ENCODE results near the gene IFT52. TPM values are rescaled to one million over a fixed set of nuclear protein-coding genes. Genes with fewer than 3 reads are reported as not detected.

Gene IFT52
- total and polyA plus RNA-seq, 2 of the 8 experiments (the other 6 are each of a cell fraction or from before 2014, with no cell fraction given) = 35.6 to 40.4 TPM

DNA sequence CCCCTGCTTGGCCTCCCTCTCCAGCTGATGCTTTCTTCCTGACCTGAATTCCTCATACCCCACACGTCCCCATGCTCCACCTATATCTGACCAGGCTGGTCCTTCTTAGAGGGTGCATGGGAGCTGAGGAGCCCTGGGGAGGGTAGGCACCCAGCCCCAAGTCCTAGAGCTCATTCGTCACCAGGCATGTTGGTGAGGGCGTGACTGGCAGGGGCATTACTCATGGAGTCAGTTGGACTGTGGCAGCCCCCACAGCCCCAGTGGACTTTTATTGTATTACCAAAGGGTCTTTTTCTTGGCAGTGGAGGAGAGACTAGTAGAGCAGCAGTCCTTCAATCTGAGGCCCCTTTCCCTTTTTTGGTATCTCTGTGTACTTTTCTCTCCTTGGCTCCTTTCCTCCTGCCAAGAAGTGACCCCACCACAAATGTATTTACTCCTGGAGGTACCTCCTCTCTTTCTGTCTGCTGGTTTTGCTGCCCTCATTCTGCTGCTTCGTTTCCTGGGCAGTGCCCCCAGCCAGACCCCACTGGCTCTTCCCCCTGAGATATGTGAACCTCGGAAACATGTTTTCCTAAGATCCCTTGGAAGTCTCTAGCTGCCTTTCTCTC lies 42.4 kb upstream of the IFT52 start:
- Histone ChIP-seq H2BK20ac (ENCODE audit: low read length) (no peak overlapping the region), H3K27ac (ENCODE audit: low read depth, low read length) (no peak overlapping the region), H3K56ac (replicated peaks; ENCODE audit: insufficient read length, low read depth, low read length) (no peak overlapping the region), H3K79me1 (ENCODE audit: low read depth, low read length) (no peaks in the 10 kb centered on the region), H3K36me3 (ENCODE audit: control insufficient read depth in 2 of 4, insufficient read depth in 4 of 4, low read length in 3 of 4) (peaks cover 0 to 5% (median 0%) of the 10 kb centered on the region in 4 experiments; a peak in 2 of 8 replicates), H3K23me2 (ENCODE audit: low read depth, low read length) (peaks cover 2% of the 10 kb centered on the region; the same call in 1 of the 2 replicates), H3K9me3 (ENCODE audit: insufficient read depth in 2 of 2, low read depth in 1 of 2, low read length in 1 of 2) (peaks cover 0 to 7% of the 10 kb centered on the region in 2 experiments; a peak in 2 of 4 replicates), H2BK15ac (ENCODE audit: low read length) (no peak overlapping the region), H3K18ac (ENCODE audit: extremely low read depth, low read length) (no peak overlapping the region), H3K4me1 (replicated peaks in 1 of 4; ENCODE audit: control insufficient read depth in 3 of 4, insufficient read depth in 4 of 4, low read length in 3 of 4) (no peaks in the 10 kb centered on the region), H3K4me2 (ENCODE audit: insufficient read depth in 1 of 2, low read depth in 2 of 2, low read length in 2 of 2) (no peak overlapping the region), H3K9ac (replicated peaks in 1 of 4; ENCODE audit: extremely low read depth in 1 of 4, low read depth in 3 of 4, low read length in 3 of 4) (no peak overlapping the region), H2BK12ac (ENCODE audit: low read depth, low read length) (no peak overlapping the region), H3K27me3 (replicated peaks in 1 of 4; ENCODE audit: control insufficient read depth in 3 of 4, extremely low read depth in 1 of 4, insufficient read depth in 3 of 4, low read length in 3 of 4) (no peaks in the 10 kb centered on the region), H2BK120ac (replicated peaks; ENCODE audit: low read depth, low read length) (no peak overlapping the region), H3K23ac (ENCODE audit: insufficient read length) (no peak overlapping the region), H4K20me1 (replicated peaks in 1 of 2; ENCODE audit: control insufficient read depth in 1 of 2, insufficient read depth in 2 of 2, low read length in 2 of 2) (no peaks in the 10 kb centered on the region), H2AFZ (ENCODE audit: low read length) (no peak overlapping the region), H4K5ac (ENCODE audit: insufficient read length, low read depth, low read length) (no peak overlapping the region), H2AK5ac (ENCODE audit: low read depth, low read length) (no peak overlapping the region), H3K14ac (ENCODE audit: insufficient read length) (no peak overlapping the region), H3K79me2 (ENCODE audit: control insufficient read depth in 1 of 2, insufficient read depth in 2 of 2, low read length in 2 of 2) (no peaks in the 10 kb centered on the region), H4K91ac (replicated peaks; ENCODE audit: insufficient read length, low read length) (no peak overlapping the region), H4K8ac (ENCODE audit: extremely low read depth, insufficient read depth, low read length) (no peak overlapping the region), H2BK5ac (ENCODE audit: low read depth, low read length) (no peak overlapping the region), H3K4ac (replicated peaks; ENCODE audit: insufficient read length, low read depth, low read length) (no peak overlapping the region), H3K4me3 (ENCODE audit: extremely low read depth in 1 of 4, insufficient read depth in 2 of 4, low read depth in 3 of 4, low read length in 4 of 4) (no peak overlapping the region)
- DNase-seq (ENCODE audit: low read depth in 1 of 2, low spot score in 2 of 2) (no peak), FAIRE-seq (no peak)
- ChIA-PET POLR2A (ENCODE audit: partially characterized antibody) (interaction anchor here (0.8 to 1.3 kb wide), 4 partner anchors 10 to 91 kb away, joined by 3 to 4 read pairs (median 3); partner anchors contain the start of genes SGK2 and SRSF6), CTCF (ENCODE audit: partially characterized antibody) (interaction anchor here (0.9 to 4.5 kb wide), 2 partner anchors 10 to 11 kb away, joined by 6 to 46 read pairs; no protein-coding TSS in a partner anchor)
- TF ChIP-seq EZH2 (IDR thresholded peaks at IDR 0.05; ENCODE audit: low read depth, low read length, severe bottlenecking) (no peak), SIN3A (conservative IDR thresholded peaks at IDR 0.05 in 1 of 2, IDR thresholded peaks at IDR 0.05 in 1 of 2; ENCODE audit: low read depth in 1 of 2, low read length in 2 of 2) (no peak), SUZ12 (IDR thresholded peaks at IDR 0.05; ENCODE audit: low read length) (no peak), CEBPB (IDR thresholded peaks at IDR 0.05; ENCODE audit: low read depth, low read length) (no peak), SIRT6 (IDR thresholded peaks at IDR 0.05; ENCODE audit: low read length) (no peak), CBX8 (IDR thresholded peaks at IDR 0.05; ENCODE audit: borderline replicate concordance, low read depth, low read length) (no peak), POLR2A (IDR thresholded peaks at IDR 0.05; ENCODE audit: control extremely low read depth in 1 of 2, low read depth in 2 of 2, low read length in 2 of 2) (no peak)
- 79% methylated on average over 5 of the region's 5 CpGs; no CpG with 5 or more reads in 1 of the 2 experiments for WGBS, 2 experiments (ENCODE audit: extremely low coverage in 1 of 2, insufficient coverage in 1 of 2, insufficient read length in 1 of 2, insufficient replicate concordance in 2 of 2, low coverage in 1 of 2, low lambda C conversion rate in 2 of 2, missing lambda C conversion rate in 1 of 2)

Measured in H1 (cell line).